ENCODE data around the gene SKI. TPM values are rescaled to one million over a fixed set of nuclear protein-coding genes. Genes with fewer than 3 reads are reported as not detected.

Gene SKI
- total RNA-seq, result 48.9 TPM in 2 replicates

DNA sequence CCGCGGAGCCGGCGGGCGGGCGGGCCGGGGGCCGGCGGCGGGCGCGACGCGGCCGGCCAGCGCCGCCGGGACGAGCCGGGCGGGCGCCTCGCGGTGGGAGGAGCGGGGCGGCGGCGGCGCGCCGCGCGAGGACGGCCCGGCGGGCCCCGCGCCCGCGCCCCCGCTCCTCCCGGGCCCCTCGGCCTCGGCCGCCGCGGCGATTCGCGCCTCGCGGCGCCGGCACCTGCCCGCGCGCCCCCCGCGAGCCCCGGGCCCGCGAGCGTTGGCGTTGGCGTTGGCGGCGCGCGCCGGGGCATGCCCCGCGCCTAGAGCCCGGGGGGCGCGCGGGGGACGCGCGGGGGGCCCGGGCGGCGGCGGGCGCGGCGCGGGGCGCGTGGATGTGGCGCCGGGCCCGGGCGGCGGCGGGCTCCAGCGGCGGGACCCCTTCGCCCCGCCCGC, at the start of gene SKI:
SKI (plus strand) TSS at position 163 of the 438 bp plus-strand sequence. CDS start 448 bp downstream, outside the sequence.
- H3K79me2 ChIP-seq (ENCODE audit: insufficient read depth, low read length), result peaks cover 48% of the 10 kb centered on the region
- no peaks in the 10 kb centered on the region for H3K27me3 ChIP-seq (ENCODE audit: insufficient read depth, low read length)
- peak within 1 kb of the TSS; percentile 82 for H3K27ac ChIP-seq (ENCODE audit: low read depth, low read length)
- peaks cover 7% of the 10 kb centered on the region for H3K36me3 ChIP-seq (ENCODE audit: insufficient read depth, low read length)
- peaks cover 19% of the 10 kb centered on the region for H3K4me1 ChIP-seq (ENCODE audit: insufficient read depth, low read length)
- H3K4me3 ChIP-seq (ENCODE audit: insufficient read depth, low read length), result peak within 1 kb of the TSS; percentile 88
- peak; percentile 90 for DNase-seq (ENCODE audit: insufficient read length, low spot score, missing footprints)
- peak within 1 kb of the TSS; percentile 85 for H3K4me2 ChIP-seq (ENCODE audit: insufficient read depth, low read length)
- H3K9me3 ChIP-seq (ENCODE audit: low read depth, low read length), result no peaks in the 10 kb centered on the region
- TF ChIP-seq, protein P1, sequence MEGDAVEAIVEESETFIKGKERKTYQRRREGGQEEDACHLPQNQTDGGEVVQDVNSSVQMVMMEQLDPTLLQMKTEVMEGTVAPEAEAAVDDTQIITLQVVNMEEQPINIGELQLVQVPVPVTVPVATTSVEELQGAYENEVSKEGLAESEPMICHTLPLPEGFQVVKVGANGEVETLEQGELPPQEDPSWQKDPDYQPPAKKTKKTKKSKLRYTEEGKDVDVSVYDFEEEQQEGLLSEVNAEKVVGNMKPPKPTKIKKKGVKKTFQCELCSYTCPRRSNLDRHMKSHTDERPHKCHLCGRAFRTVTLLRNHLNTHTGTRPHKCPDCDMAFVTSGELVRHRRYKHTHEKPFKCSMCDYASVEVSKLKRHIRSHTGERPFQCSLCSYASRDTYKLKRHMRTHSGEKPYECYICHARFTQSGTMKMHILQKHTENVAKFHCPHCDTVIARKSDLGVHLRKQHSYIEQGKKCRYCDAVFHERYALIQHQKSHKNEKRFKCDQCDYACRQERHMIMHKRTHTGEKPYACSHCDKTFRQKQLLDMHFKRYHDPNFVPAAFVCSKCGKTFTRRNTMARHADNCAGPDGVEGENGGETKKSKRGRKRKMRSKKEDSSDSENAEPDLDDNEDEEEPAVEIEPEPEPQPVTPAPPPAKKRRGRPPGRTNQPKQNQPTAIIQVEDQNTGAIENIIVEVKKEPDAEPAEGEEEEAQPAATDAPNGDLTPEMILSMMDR (IDR thresholded peaks at IDR 0.05; ENCODE audit: extremely low read depth, low read depth, low read length), result no peak
- H2AFZ ChIP-seq (ENCODE audit: low read length), result peak within 1 kb of the TSS; percentile 72
- peaks cover 44% of the 10 kb centered on the region for H4K20me1 ChIP-seq (ENCODE audit: insufficient read depth, low read length)

GRCh38 chr1:2178875-2179274, 49.2 kb upstream of the SKI start:
- TF ChIP-seq, protein P1 (IDR thresholded peaks at IDR 0.05; ENCODE audit: extremely low read depth, low read depth, low read length), result no peak

GRCh38 chr1:2179283-2180013, 48.7 kb upstream of the SKI start:
- no peak overlapping the region for H3K4me2 ChIP-seq (ENCODE audit: insufficient read depth, low read length)
- H3K79me2 ChIP-seq (ENCODE audit: insufficient read depth, low read length), result no peaks in the 10 kb centered on the region
- no peaks in the 10 kb centered on the region for H3K9me3 ChIP-seq (ENCODE audit: low read depth, low read length)
- no peaks in the 10 kb centered on the region for H4K20me1 ChIP-seq (ENCODE audit: insufficient read depth, low read length)
- no peaks in the 10 kb centered on the region for H3K36me3 ChIP-seq (ENCODE audit: insufficient read depth, low read length)
- H2AFZ ChIP-seq (ENCODE audit: low read length), result no peak overlapping the region
- H3K27ac ChIP-seq (ENCODE audit: low read depth, low read length), result no peak overlapping the region
- H3K4me1 ChIP-seq (ENCODE audit: insufficient read depth, low read length), result peaks cover 6% of the 10 kb centered on the region
- H3K27me3 ChIP-seq (ENCODE audit: insufficient read depth, low read length), result peaks cover 4% of the 10 kb centered on the region
- no peak for DNase-seq (ENCODE audit: insufficient read length, low spot score, missing footprints)
- no peak overlapping the region for H3K4me3 ChIP-seq (ENCODE audit: insufficient read depth, low read length)
- TF ChIP-seq, protein P1 (IDR thresholded peaks at IDR 0.05; ENCODE audit: extremely low read depth, low read depth, low read length), result no peak

More at GRCh38 chr1:2178875-2179274, 49.2 kb upstream of the SKI start:
- Histone ChIP-seq H3K36me3 (ENCODE audit: insufficient read depth, low read length) (no peaks in the 10 kb centered on the region), H2AFZ (ENCODE audit: low read length) (no peak overlapping the region), H3K4me2 (ENCODE audit: insufficient read depth, low read length) (no peak overlapping the region), H3K27ac (ENCODE audit: low read depth, low read length) (no peak overlapping the region), H3K9me3 (ENCODE audit: low read depth, low read length) (no peaks in the 10 kb centered on the region), H3K4me3 (ENCODE audit: insufficient read depth, low read length) (no peak overlapping the region), H4K20me1 (ENCODE audit: insufficient read depth, low read length) (no peaks in the 10 kb centered on the region), H3K27me3 (ENCODE audit: insufficient read depth, low read length) (peaks cover 4% of the 10 kb centered on the region), H3K4me1 (ENCODE audit: insufficient read depth, low read length) (peaks cover 8% of the 10 kb centered on the region), H3K79me2 (ENCODE audit: insufficient read depth, low read length) (no peaks in the 10 kb centered on the region)
- DNase-seq (ENCODE audit: insufficient read length, low spot score, missing footprints), result no peak
